Mucosa of gallbladder (tissue), 1 donor: ENCODE data around the gene FMNL2. TPM values are rescaled to one million over a fixed set of nuclear protein-coding genes. Genes with fewer than 3 reads are reported as not detected.

Experiments used
- DNase-seq: peaks from one replicate; pipeline ENCODE4 v3.0.0-alpha.2; 2020; ENCODE audit warnings: low spot score
- total RNA-seq: library from RNA; stranded (reverse); gene quantifications from one replicate; pipeline ENCODE4 v1.2.1, GENCODE V29; 2021
- donor health status: DM: no; HTN: no; CAD: no.

Gene FMNL2
- total RNA-seq, 1 donor from 2014 or later, result 24.7 TPM

DNA sequence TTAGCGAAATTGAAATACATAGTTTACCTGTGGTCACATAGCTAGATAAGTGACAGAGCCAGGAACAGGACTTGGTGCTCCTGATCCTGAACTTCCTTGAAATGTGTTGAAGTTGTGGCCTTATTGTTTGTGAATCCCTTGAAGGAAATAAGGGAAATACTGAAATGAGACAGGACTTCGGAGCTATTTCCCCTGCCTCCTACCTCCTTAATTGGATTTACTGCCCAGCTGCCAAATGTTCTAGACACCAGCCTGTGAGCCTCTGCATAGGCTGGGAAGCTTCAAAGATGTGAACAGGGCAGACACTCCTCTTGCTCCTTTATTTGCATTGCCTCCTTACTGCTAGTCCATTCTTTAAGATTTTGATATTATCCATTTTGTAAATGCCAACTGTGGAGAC lies 247.1 kb downstream of the FMNL2 start:
- no peak for DNase-seq

DNA sequence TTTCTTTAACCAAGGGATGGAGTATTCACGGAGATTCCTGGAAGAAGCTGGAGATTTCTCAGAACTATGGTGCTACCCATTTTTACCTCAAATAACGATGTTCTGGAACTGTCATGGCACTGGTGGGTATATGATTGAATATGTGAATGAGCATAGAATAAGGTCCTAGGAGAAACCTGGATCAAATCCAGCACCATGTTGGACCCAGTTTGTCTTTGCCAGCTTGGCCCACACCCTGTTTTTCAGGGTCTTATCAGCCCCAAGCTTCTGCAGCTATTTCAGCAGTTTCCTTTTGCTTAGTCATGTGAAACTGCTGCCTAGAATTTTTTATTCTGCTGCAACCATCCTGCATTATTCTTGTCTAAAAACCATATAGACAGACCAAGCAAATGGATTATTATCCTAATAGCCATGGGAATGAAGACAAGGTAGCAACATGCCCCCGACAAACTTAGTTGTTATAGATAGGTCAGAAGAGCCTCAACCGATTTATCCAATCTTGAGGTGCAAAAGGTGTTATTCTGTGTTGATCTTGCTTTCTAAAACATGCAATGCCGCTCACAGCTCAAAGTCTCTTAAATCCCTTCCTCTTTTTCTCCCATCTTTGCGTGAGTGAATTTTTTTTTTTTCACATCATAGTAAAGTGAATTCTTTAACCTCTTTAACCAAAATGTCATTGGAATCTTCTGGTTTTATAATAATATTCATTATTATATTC lies 248.7 kb downstream of the FMNL2 start:
- DNase-seq, result no peak

GRCh38 chr2:152584301-152584700 lies 249.3 kb downstream of the FMNL2 start:
- DNase-seq, result no peak

- no peak for DNase-seq
These were observed 251.0 kb downstream of the FMNL2 start for GRCh38 chr2:152585830-152586484.

DNA sequence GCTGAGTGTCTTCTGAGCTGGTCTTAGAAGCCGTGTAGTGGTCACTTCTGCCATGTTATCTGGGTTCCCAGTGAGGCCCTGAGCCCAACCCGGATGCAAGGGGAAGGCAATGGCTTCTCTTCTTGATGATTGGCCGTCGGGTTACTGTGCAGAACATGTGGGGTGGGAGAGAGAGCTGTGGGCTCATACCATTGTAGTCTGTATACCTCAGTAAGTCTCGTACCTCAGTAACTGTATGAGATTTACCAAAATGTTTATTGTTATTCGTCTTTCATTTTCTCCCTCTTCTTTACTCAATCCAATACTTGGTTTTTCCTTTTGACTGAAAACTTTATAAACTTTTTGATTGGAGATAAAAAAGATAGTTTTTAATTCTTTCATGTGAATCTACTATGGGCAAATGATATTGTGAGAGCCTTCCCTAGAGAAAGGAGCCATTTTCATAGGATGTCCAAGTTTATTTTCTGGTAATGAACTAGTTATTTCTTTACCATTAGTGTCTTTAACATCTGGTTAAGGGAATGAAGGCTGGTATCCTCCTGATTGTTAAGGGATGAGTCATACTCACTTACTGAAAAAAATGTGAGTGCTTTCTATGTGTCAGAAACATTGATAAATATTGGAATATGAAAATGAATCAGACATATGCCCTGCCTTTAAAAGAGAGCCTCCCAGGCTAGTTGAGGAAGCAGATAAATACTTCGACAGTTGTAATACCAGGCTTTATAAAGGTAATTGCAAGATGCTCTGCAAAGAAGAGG lies 252.4 kb downstream of the FMNL2 start:
- no peak for DNase-seq

- DNase-seq, result no peak
These were observed 254.0 kb downstream of the FMNL2 start for GRCh38 chr2:152588998-152589397.

DNA sequence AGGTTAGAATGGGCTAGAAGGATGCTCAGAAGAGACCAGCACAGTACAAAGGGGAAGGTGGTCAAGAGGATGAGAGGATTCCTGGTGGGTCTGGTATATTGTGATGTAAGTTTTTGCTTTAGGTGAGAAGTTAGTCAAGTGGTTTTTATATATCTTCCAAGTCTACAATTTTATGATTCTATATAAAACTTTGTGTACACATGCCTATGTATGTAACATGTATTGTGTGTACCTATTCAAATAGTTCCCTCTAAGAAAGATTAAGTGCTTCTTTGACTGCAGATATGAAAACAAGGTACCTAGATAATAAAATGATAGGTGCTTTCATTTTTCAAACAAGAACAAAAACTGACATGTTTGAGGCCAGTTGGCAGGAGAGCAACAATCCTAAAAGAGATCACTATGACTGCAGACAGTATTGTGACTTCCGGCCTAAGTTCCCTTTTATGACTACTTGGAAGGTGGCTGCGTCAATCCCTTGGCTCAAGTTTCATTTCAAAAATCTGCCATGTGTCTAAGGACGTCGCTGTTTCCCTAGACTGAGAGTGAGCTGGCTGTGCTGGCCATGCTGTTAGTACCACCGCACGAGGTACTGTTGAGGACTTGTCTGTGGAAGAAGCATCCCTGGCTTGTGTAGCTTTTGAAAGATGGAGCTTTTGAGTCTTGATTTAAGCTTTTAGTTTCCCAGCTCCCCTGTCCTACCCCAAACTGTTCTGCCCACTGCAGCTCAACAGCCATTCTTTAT lies 259.2 kb downstream of the FMNL2 start:
- peak; percentile 39 for DNase-seq

DNA sequence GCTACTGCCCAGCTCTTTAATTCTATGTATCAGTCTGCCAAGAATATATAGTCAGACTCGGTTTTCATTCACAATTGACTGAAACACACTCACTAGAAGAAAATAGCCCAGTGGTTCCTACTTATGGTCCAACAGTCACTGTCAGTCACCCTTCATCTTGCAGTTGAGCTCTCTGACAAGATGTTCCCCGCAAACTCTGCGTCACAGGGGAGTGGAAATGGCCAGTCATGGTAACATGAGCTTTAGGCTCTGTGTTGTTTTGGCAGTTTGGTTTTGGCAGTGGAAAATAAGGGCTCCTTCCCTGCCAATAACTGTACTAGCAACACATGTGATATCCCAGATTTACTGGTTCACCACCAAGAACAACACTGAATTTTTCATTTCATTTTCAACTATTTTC lies 259.8 kb downstream of the FMNL2 start:
- DNase-seq, result no peak

DNA sequence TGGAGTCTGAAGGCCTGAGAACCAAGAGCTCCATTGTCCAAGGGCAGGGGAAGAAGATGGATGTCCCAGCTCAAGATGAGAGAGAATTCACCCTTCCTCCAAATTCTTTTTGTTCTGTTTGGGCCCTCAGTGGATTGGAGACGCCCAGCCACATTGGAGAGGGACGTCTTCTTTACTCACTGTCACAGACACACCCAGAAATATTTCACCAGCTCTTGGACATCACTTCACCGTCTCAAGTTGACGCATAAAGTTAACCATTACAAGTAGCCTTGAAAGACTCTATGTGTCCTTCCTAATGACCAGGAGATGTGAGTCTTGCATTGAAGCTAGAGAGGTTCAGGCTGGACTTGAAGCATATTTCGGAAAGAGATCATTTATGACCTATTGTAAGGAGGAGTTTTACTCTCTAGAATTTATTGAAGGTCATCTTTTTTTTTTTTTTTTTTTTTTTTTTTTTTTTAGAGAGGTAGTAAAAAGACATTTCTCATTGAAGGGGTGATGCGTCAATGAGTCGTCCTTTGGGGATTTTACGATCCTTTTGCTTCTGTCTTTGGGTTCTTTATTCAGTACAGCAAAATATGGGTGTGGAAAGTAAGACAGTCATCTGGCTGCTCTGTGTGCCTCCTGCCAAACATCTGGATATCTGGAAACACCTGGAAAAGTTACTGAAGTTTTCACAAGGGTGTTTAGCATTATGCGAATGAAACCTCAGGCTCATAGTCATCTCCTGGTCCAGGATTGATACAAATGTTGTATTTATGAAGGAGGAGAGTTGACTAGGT lies 264.2 kb downstream of the FMNL2 start:
- no peak for DNase-seq

- DNase-seq, result no peak
These were observed 265.2 kb downstream of the FMNL2 start for GRCh38 chr2:152600051-152600657.

DNA sequence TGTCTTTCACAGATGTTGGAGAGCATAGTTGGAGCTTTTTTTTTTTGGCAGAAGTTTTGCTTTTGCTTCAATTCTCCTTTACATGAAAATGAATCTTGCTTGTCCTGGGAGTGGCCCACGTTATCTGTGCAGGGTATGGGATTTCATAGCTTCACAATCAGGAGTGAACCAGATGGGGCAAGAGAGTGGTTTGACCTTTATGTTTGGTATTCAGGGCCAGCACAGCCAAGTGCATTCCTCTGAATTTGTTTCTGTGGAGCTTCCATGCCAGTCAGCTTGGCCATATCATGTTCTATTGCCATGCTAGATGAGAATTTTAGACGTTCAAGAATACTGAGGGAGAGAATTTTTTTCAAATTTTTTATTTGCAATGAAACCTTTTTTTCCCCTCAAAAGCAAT lies 265.7 kb downstream of the FMNL2 start:
- no peak for DNase-seq

GRCh38 chr2:152602750-152603149 lies 267.8 kb downstream of the FMNL2 start:
- no peak for DNase-seq

GRCh38 chr2:152603166-152603565 lies 268.2 kb downstream of the FMNL2 start:
- DNase-seq, result no peak

DNA sequence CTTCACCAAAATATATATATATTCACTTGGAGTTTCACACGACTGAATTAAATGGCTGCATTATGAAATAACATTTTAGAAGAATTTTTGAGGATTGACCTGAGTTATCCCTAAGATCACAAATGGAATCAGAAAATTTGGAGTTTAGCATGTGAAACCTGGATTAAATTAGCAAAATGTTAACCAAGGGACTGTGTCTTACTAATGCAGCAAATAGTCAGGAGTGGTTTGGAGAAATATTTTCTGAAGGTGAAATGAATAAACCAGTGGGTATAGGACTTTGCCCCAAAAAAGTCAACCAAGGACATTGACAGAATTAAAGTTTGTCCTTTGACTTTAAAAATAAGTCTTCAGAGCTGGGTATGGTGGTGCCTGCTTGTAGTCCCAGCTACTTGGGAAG lies 271.1 kb downstream of the FMNL2 start:
- DNase-seq, result no peak

GRCh38 chr2:152606941-152607340 lies 272.0 kb downstream of the FMNL2 start:
- DNase-seq, result no peak

DNA sequence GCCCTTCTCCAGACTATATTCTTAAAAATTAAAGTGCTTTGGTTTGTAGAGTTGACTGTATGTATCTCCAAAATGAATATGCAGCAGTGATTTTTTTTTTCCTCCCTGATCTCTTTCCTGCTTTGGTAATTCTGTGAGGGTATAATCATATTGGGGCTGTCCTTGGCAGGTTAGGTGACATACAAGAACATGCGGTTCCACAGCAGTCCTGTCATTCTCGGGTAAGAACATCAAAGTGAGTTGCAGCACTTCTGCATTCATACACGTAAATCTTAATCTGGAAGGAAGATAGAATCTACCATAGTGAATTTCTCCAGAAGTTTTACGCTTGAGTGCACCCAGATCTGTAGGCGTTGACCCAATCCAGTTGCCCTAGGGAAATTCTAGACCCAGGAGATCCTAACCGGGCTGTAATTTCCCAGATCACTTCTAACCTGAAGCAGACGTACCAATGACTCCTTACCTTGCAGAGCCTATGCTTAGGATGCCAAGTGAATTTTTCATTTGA lies 272.9 kb downstream of the FMNL2 start:
- no peak for DNase-seq

DNA sequence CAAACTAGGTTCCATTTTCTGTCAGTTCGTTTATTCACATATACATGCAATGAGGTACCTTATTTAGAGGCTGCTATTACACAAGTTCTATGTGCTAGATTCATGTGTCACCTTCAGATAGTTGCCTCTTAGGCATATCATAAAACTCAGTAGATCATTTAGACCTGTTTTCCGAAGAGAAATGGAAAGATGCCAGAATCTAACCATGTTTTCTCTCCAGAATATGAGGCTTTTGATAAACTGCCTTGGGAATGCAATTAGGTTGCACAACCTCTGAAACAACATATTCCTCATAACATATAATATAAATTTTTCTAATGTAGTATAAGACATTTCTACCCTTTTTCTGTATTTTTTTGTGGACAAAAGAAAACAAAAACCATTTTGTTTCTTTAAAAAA lies 274.2 kb downstream of the FMNL2 start:
- DNase-seq, result no peak

- no peak for DNase-seq
These were observed 274.7 kb downstream of the FMNL2 start for GRCh38 chr2:152609699-152610098.

GRCh38 chr2:152611458-152612231 lies 276.7 kb downstream of the FMNL2 start:
- DNase-seq, result peak; percentile 30

DNA sequence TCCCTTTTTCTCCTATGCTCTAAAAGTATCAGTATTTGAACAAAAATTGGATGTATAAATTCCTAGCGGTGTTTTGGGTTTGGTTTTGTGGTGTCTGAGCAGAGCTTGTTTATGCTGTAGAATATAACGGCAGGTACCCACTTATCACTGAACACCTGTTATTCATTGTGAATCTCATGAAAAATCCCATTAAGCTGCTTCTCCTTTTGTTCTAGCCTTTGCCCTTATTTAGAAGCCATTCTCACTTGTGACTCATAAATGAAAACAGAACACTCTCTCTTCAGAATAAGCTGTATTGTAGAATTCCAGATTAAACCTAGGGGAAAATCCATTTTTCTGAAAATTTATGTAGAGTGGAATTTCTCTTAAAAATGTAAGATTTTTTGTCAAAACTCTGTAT lies 278.3 kb downstream of the FMNL2 start:
- no peak for DNase-seq
